GM10248 (cell line): ENCODE data around the gene AFP.

Experiments used
- CTCF ChIA-PET: fragments of 300-600 bp; sonication (Branson Sonifier 250); formaldehyde crosslinking; extraction: SDS; loops from one replicate; lab custom pipeline; 2021; ENCODE audit warnings: antibody characterized with exemption; lab: Yijun Ruan, JAX
- POLR2A ChIA-PET: fragments of 350-650 bp; sonication (Branson Sonifier 250); formaldehyde crosslinking; extraction: SDS; loops from one replicate; lab custom pipeline; 2020; ENCODE audit warnings: antibody characterized with exemption; lab: Yijun Ruan, JAX
- DNase-seq: peaks from one replicate; pipeline ENCODE4 v3.0.0; 2012; ENCODE audit errors: extremely low spot score
- CTCF ChIP-seq: IDR thresholded peaks from 2 replicates; pipeline ENCODE4 v1.5.1; 2012; ENCODE audit warnings: mild to moderate bottlenecking, low read depth; ENCODE audit errors: extremely low read depth, missing control alignments, control extremely low read depth

Gene AFP

GRCh38 chr4:73407227-73407673 lies 28.8 kb upstream of the AFP start:
- no peak for TF ChIP-seq CTCF
- CTCF ChIA-PET, result interaction anchor here (1.2 to 1.4 kb wide), 2 partner anchors 12 to 266 kb away, joined by 3 read pairs; no protein-coding TSS in a partner anchor
- POLR2A ChIA-PET, result no interaction called here
- DNase-seq, result no peak

- ChIA-PET POLR2A (no interaction called here), CTCF (interaction anchor here (1.2 to 1.4 kb wide), 2 partner anchors 11 to 265 kb away, joined by 3 read pairs; no protein-coding TSS in a partner anchor)
- no peak for TF ChIP-seq CTCF
- no peak for DNase-seq
These were observed 27.7 kb upstream of the AFP start for GRCh38 chr4:73408181-73408867.

- POLR2A ChIA-PET, result no interaction called here
- CTCF ChIA-PET, result no interaction called here
- DNase-seq, result no peak
- no peak for TF ChIP-seq CTCF
These were observed 26.8 kb upstream of the AFP start for GRCh38 chr4:73409012-73409862.

GRCh38 chr4:73409978-73410548 lies 26.0 kb upstream of the AFP start:
- no peak for TF ChIP-seq CTCF
- ChIA-PET CTCF (no interaction called here), POLR2A (no interaction called here)
- DNase-seq, result no peak

GRCh38 chr4:73410916-73411730 lies 24.9 kb upstream of the AFP start:
- POLR2A ChIA-PET, result no interaction called here
- no peak for DNase-seq
- no peak for TF ChIP-seq CTCF
- CTCF ChIA-PET, result interaction anchor here (1.2 kb wide), 1 partner anchor 35 kb away, joined by 3 read pairs; no protein-coding TSS in a partner anchor
